ENCODE measurements around the gene RYR2. TPM values are rescaled to one million over a fixed set of nuclear protein-coding genes. Genes with fewer than 3 reads are reported as not detected.

The RYR2 gene
- polyA plus RNA-seq, 3 donors from 2014 or later = 0.12 to 0.18 TPM; not detected in 1

DNA sequence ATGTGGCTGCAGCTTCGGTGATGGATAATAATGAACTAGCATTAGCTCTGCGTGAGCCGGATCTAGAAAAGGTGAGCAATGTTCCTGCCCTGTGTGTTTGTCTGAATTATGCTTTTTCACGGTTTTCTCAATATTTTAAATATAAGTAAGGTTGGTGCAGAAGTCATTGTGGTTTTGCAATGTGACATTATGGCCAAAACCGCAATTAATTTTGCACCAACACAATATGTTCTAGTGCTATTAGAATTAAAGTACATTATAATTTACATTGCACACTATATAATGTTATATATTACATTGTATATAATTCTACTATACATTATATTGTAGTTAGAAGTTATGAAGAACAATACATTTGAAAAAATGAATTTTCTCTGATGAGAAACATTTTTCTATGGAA lies 592.9 kb downstream of the RYR2 start:
- no peaks in the 10 kb centered on the region for H3K4me1 Mint-ChIP-seq
- no peaks in the 10 kb centered on the region for H3K36me3 Mint-ChIP-seq
- peaks cover 0 to 11% (median 2%) of the 10 kb centered on the region in 6 donors for H3K9me3 Mint-ChIP-seq
- H3K27me3 Mint-ChIP-seq (ENCODE audit: low read depth in 3 of 3) = peaks cover 2 to 5% (median 2%) of the 10 kb centered on the region in 3 donors
- no peak for DNase-seq
- no peak overlapping the region for H3K4me3 Mint-ChIP-seq
- no peak overlapping the region for H3K27ac Mint-ChIP-seq

DNA sequence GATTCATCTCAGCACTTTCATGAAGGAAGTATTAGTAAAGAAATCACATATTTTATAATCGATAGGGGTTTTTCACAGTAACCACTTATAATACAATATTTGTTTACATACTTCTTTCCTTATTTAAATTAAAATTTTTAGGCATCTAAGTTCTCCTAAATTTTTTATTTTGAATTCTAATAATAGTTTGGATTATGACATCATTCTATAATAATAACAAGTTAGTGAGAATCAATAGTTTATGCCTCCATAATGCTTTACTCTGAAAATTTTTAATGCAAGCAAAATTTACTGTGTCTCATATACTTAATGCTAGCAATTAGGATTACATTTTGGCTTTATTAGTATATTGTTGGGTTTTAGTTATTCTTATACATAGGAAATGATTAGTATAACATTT lies 596.6 kb downstream of the RYR2 start:
- Mint-ChIP-seq H3K9me3 (peaks cover 0 to 11% (median 6%) of the 10 kb centered on the region in 6 donors), H3K27me3 (ENCODE audit: low read depth in 3 of 3) (peaks cover 0 to 7% (median 2%) of the 10 kb centered on the region in 3 donors), H3K4me3 (no peak overlapping the region), H3K27ac (no peak overlapping the region), H3K36me3 (no peaks in the 10 kb centered on the region), H3K4me1 (no peaks in the 10 kb centered on the region)
- DNase-seq = no peak

DNA sequence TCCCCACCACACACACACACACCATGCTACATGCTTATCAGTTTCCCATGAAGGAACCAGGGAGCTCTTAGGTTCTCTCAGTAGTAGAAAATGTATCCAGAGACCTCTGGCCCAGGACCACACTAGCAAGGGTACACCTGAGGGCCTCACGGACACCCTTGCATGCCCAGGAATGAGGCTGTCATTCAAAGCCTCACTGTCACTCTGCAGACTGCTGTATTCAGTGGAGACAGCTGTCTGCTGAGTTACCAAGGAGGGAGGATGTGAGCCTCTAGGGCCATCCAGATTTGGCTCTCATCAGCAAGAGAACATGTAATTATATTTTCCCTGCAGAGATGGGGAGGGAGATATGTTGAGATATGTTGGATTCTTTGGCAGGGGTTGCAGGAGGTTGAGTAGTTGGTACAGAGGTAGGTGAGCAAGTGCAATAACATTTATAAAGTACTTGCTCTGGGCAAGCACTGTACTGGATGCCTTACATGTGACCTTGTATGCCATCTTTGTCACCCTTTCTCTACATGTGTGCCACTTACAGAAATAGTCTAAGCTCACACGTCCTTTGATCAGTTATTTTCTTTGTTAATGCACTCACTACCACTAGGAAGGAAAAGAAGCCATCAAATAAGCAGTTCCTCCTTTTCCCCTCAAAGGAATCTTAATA lies 598.2 kb downstream of the RYR2 start:
- Mint-ChIP-seq H3K4me1 (no peaks in the 10 kb centered on the region), H3K9me3 (peaks cover 0 to 9% (median 2%) of the 10 kb centered on the region in 6 donors), H3K27me3 (ENCODE audit: low read depth in 3 of 3) (peaks cover 0 to 7% (median 0%) of the 10 kb centered on the region in 3 donors), H3K27ac (no peak overlapping the region), H3K4me3 (no peak overlapping the region), H3K36me3 (no peaks in the 10 kb centered on the region)
- no peak for DNase-seq

DNA sequence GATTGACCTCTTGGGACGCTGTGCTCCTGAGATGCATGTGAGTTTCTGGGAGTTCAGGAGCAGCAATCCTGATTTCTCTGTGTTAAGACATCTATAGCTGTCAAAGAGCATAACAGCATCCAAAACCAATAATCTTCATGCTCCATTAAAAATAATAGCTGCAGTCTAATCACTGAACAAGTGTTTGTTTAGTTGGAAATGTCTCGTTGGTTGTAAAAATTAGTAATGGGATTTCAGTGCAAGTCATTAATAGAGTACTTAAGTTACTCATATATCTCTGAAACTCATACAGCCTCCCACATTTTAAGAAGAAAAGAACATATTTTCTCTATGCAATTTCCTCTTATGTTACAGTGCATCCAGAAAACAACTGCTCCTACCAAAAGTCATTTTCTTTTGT lies 599.0 kb downstream of the RYR2 start:
- peaks cover 0 to 13% (median 2%) of the 10 kb centered on the region in 6 donors for H3K9me3 Mint-ChIP-seq
- H3K36me3 Mint-ChIP-seq = no peaks in the 10 kb centered on the region
- no peaks in the 10 kb centered on the region for H3K4me1 Mint-ChIP-seq
- no peak overlapping the region for H3K4me3 Mint-ChIP-seq
- no peak overlapping the region for H3K27ac Mint-ChIP-seq
- H3K27me3 Mint-ChIP-seq (ENCODE audit: low read depth in 3 of 3) = peaks cover 0 to 7% (median 0%) of the 10 kb centered on the region in 3 donors
- DNase-seq = no peak

DNA sequence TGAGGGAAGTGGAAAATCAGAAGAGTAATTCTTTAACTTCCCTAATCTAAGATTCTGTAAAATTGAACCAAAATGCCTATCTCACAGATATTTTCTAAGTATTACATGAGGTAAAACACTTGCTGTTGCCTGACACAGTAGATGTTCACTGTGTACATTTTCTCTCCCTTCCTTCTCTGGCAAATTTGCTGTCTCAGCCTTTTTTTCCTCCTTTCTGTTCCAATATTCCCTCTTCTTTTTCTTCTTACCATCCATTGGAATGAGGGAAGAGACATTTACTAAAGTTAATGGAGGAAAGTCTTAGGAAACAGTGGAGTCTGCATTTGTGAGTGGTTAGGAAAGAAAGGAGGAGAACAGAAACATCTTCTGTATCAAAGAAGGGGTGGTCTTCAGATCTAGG lies 608.8 kb downstream of the RYR2 start:
- no peaks in the 10 kb centered on the region for H3K36me3 Mint-ChIP-seq
- no peak for DNase-seq
- peaks cover 0 to 4% (median 1%) of the 10 kb centered on the region in 3 donors for H3K27me3 Mint-ChIP-seq (ENCODE audit: low read depth in 3 of 3)
- H3K4me1 Mint-ChIP-seq = no peaks in the 10 kb centered on the region
- peaks cover 0 to 11% (median 5%) of the 10 kb centered on the region in 6 donors for H3K9me3 Mint-ChIP-seq
- no peak overlapping the region for H3K27ac Mint-ChIP-seq
- no peak overlapping the region for H3K4me3 Mint-ChIP-seq

DNA sequence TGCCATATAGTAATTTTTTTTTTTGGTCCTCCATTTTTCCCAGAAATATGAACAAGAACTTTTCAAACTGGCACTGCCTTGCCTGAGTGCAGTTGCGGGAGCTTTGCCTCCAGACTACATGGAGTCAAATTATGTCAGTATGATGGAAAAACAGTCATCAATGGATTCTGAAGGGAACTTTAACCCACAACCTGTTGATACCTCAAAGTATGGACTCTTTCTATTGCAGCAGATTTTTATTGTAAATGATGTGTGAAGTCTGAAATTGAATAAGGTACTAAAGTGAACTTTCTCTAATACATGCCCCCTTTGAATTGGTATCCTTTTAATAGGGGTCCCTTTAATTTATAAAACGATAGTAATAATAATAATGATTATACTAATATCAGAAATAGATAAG lies 613.8 kb downstream of the RYR2 start:
- H3K27ac Mint-ChIP-seq = no peak overlapping the region
- H3K27me3 Mint-ChIP-seq (ENCODE audit: low read depth in 3 of 3) = peaks cover 0 to 1% (median 1%) of the 10 kb centered on the region in 3 donors
- no peaks in the 10 kb centered on the region for H3K36me3 Mint-ChIP-seq
- DNase-seq = no peak
- peaks cover 0 to 6% (median 1%) of the 10 kb centered on the region in 6 donors for H3K9me3 Mint-ChIP-seq
- no peaks in the 10 kb centered on the region for H3K4me1 Mint-ChIP-seq
- no peak overlapping the region for H3K4me3 Mint-ChIP-seq

DNA sequence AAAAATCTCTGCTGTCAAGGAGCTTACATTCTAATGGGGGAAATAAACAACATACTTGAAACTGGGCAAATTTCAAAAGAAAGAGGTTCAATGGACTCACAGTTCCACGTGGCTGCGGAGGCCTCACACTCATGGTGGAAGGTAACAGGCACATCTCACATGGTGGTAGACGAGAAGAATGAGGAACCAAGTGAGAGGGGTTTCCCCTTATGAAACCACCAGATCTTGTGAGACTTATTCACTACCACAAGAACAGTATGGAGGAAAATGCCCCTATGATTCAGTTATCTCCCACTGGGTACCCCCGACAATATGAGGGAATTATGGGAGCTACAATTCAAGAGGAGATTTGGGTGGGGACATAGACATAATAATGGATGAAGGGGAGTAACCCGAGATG lies 622.4 kb downstream of the RYR2 start:
- DNase-seq = no peak
- H3K4me3 Mint-ChIP-seq = no peak overlapping the region

DNA sequence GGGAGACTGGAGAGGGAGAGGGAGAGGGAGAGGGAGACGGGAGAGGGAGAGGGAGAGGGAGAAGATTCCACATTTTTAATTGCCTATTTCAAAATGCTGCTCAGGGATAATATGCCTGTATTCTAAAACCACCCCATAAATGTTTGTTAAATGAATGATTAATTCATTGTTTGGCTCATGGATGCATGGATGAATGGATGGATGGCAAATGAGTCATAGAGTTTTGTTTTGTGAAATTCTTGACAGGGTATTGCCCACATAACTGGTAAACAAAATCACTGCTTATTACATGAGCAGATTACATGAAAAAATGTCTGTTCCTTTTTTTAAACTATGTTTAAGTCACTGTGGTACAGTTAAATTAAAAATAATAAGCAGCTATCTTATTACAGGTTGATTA lies 628.3 kb downstream of the RYR2 start:
- H3K4me3 Mint-ChIP-seq = no peak overlapping the region
- H3K36me3 Mint-ChIP-seq = no peaks in the 10 kb centered on the region
- peaks cover 0 to 2% (median 0%) of the 10 kb centered on the region in 6 donors for H3K9me3 Mint-ChIP-seq
- H3K27ac Mint-ChIP-seq = no peak overlapping the region
- H3K4me1 Mint-ChIP-seq = no peaks in the 10 kb centered on the region
- no peak for DNase-seq
- peaks cover 0 to 2% (median 0%) of the 10 kb centered on the region in 3 donors for H3K27me3 Mint-ChIP-seq (ENCODE audit: low read depth in 3 of 3)

More for the DNA sequence above, 622.4 kb downstream of the RYR2 start:
- Mint-ChIP-seq H3K36me3 (no peaks in the 10 kb centered on the region), H3K4me1 (no peaks in the 10 kb centered on the region), H3K27me3 (ENCODE audit: low read depth in 3 of 3) (peaks cover 0 to 3% (median 0%) of the 10 kb centered on the region in 3 donors), H3K9me3 (peaks cover 0 to 9% (median 2%) of the 10 kb centered on the region in 6 donors), H3K27ac (no peak overlapping the region)

DNA sequence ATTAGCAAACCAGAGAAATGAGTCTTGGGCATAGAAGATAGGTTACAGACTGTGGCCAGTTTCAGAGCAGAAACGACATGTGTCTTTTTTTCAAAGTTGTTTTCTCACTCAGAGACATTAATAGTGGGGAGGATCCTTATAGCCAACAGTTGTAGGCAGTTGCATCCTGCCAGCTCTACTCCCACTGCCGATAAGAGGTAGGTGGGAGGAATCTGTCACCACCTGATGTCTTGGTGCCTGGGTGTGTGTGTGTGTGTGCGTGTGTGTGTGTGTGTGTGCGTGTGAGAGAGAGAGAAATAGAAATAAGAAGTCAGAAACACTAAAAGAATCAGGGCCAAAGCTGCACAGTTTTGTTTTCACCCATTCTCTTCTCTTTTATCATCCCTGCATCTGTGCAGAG lies 629.3 kb downstream of the RYR2 start:
- H3K27ac Mint-ChIP-seq = no peak overlapping the region
- no peaks in the 10 kb centered on the region for H3K36me3 Mint-ChIP-seq
- DNase-seq = no peak
- no peak overlapping the region for H3K4me3 Mint-ChIP-seq
- H3K9me3 Mint-ChIP-seq = peaks cover 0 to 2% (median 0%) of the 10 kb centered on the region in 6 donors
- H3K4me1 Mint-ChIP-seq = no peaks in the 10 kb centered on the region
- peaks cover 0 to 3% (median 0%) of the 10 kb centered on the region in 3 donors for H3K27me3 Mint-ChIP-seq (ENCODE audit: low read depth in 3 of 3)

DNA sequence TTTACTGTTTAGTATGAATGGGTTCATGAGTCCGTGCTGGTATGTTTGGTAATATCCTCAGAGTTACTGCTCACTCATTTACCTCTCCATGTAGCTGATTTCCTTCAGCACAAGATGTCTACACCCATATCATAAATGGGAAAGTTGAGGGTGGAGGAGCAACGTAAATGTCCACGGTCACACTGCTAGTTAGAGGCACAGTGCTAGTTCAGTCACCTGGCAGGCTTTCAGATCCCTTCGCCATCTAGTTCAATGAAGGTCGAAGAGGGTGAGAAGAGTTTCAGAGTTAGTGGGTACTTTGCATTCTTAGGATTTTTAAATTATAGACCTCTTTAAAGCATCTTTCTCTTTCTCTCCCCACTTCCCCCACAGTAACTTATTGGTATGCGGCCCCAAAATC lies 630.0 kb downstream of the RYR2 start:
- Mint-ChIP-seq H3K27ac (no peak overlapping the region), H3K4me3 (no peak overlapping the region), H3K4me1 (no peaks in the 10 kb centered on the region), H3K9me3 (peaks cover 0 to 2% (median 0%) of the 10 kb centered on the region in 6 donors), H3K36me3 (no peaks in the 10 kb centered on the region), H3K27me3 (ENCODE audit: low read depth in 3 of 3) (peaks cover 0 to 2% (median 0%) of the 10 kb centered on the region in 3 donors)
- no peak for DNase-seq

DNA sequence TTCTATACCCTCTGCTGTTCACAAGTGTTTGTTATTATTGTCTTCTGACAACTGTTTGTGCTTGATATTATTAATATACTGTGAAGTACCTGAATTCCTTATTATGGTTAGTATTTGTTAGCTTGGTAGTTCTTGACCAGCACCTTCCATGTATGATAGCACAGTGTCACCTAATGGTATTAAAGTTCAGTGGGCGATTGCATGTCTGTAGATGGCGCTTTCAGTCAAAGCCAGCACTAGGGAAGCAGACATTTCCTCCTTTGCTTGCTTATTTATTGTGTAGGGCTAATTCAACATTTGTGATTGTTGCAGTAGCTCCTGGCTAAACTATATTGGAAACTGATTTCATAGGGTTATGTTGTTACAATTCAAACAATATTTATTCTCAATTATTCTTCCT lies 630.8 kb downstream of the RYR2 start:
- Mint-ChIP-seq H3K36me3 (no peaks in the 10 kb centered on the region), H3K27ac (no peak overlapping the region), H3K4me1 (no peaks in the 10 kb centered on the region), H3K4me3 (no peak overlapping the region), H3K27me3 (ENCODE audit: low read depth in 3 of 3) (peaks cover 0 to 2% (median 0%) of the 10 kb centered on the region in 3 donors), H3K9me3 (peaks cover 0 to 5% (median 0%) of the 10 kb centered on the region in 6 donors)
- no peak for DNase-seq

DNA sequence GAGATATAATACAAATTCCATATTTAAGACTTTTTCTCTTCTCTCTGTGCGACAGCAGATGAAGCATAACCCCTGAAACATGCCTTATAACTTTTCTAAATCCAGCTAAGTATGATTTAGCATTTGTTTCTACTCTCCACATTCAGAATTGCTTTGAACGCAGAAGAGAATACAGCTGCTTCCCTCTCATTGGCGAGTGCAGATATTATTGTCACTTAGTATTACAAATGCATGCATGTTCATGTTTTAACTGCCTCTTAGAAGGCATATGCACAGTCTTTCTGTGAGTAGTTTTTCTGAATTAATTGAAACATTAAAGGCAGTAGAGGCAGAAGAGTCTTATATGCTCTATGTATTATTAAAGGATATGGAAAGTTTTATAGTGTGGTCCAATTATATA lies 631.6 kb downstream of the RYR2 start:
- peaks cover 0 to 5% (median 0%) of the 10 kb centered on the region in 6 donors for H3K9me3 Mint-ChIP-seq
- no peak overlapping the region for H3K27ac Mint-ChIP-seq
- H3K36me3 Mint-ChIP-seq = no peaks in the 10 kb centered on the region
- H3K4me3 Mint-ChIP-seq = no peak overlapping the region
- no peak for DNase-seq
- H3K4me1 Mint-ChIP-seq = no peaks in the 10 kb centered on the region
- H3K27me3 Mint-ChIP-seq (ENCODE audit: low read depth in 3 of 3) = peaks cover 0 to 2% (median 0%) of the 10 kb centered on the region in 3 donors

DNA sequence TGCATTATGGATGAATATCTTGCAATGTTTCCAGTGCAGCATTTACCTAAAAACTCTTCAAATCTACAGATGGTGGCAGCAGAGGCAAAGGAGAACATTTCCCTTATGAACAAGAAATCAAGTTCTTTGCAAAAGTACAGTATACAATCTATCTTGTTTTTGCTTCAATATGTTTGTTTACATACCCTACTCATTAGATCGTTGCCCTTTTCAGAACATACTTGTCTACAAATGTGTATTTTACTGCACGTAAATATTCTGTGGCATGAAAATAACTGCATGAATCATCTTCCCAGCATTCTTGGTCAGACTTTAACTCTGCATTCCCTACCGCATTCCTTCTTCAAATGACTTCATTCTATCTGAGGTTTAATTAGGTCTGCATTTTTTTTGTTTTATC lies 636.0 kb downstream of the RYR2 start:
- H3K27me3 Mint-ChIP-seq (ENCODE audit: low read depth in 3 of 3) = peaks cover 0 to 2% (median 0%) of the 10 kb centered on the region in 3 donors
- H3K9me3 Mint-ChIP-seq = peaks cover 0 to 5% (median 2%) of the 10 kb centered on the region in 6 donors
- peak in 1 of 3 donors; percentile 16 for DNase-seq
- H3K4me3 Mint-ChIP-seq = no peak overlapping the region
- no peak overlapping the region for H3K27ac Mint-ChIP-seq
- H3K36me3 Mint-ChIP-seq = no peaks in the 10 kb centered on the region
- no peaks in the 10 kb centered on the region for H3K4me1 Mint-ChIP-seq

DNA sequence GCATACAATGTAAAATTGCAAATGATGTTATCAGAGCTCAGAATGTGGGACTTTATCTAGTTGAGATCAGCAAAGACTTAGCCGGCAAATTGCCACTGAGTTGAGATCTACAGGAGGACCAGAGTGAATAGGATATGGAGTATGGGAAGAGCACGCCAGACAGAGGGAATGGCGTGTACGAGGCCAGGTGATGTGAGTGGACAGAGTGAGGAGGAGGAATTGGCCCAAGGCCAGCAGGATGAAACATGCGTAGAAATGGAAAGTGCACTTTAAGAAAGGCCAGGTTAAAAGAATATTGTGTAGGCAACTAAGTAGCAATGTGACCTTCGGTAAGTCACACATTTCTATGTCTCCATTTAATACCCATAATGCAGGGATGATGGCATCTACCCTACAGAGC lies 637.7 kb downstream of the RYR2 start:
- Mint-ChIP-seq H3K27me3 (ENCODE audit: low read depth in 3 of 3) (peaks cover 0 to 2% (median 0%) of the 10 kb centered on the region in 3 donors), H3K4me1 (no peaks in the 10 kb centered on the region), H3K4me3 (no peak overlapping the region), H3K36me3 (no peaks in the 10 kb centered on the region), H3K9me3 (peaks cover 0 to 11% (median 3%) of the 10 kb centered on the region in 6 donors), H3K27ac (no peak overlapping the region)
- no peak for DNase-seq

DNA sequence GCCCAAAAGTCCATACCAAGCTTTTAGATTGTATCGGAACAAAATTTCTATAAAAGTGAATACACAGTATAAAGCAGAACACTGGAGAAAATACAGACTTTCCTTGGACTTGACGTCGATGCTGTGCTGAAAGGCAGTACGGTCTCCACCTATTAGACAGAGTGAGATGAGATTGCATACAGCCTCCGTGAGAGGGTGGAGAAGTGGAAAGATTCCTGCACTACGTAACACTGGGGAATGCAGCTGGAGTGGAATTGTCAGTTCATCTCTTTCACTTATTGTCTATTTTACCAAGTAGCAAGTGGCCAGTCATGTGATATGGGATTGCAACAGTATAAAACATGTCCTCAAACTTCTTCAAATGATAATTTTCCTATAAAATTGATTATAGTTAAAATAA lies 639.2 kb downstream of the RYR2 start:
- H3K27ac Mint-ChIP-seq = no peak overlapping the region
- H3K4me1 Mint-ChIP-seq = no peaks in the 10 kb centered on the region
- peaks cover 0 to 13% (median 4%) of the 10 kb centered on the region in 6 donors for H3K9me3 Mint-ChIP-seq
- no peak overlapping the region for H3K4me3 Mint-ChIP-seq
- H3K36me3 Mint-ChIP-seq = no peaks in the 10 kb centered on the region
- no peak for DNase-seq
- H3K27me3 Mint-ChIP-seq (ENCODE audit: low read depth in 3 of 3) = peaks cover 0 to 2% (median 0%) of the 10 kb centered on the region in 3 donors

Measured in immature natural killer cell (primary cell).